OCI-LY3 (cell line): Measurements from ENCODE around the gene ARID3A.

Source experiments
- CTCF ChIP-seq: fragments of 200-600, 300-600 bp; sonication (generic); IDR thresholded peaks from 2 replicates; pipeline ENCODE4 v1.5.1; 2014; ENCODE audit warnings: antibody characterized with exemption, low read length, low read depth
- EZH2phosphoT487 ChIP-seq: fragments of 200-600 bp; shearing (Covaris generic); IDR thresholded peaks from 2 replicates; pipeline ENCODE4 v1.6.1; 2018; ENCODE audit warnings: antibody characterized with exemption, mixed run types, low read depth

GRCh38 chr19:892894-893689 lies 32.7 kb upstream of the ARID3A start, which contains the start of the genes MED16 and RNU6-9:
- no peak for TF ChIP-seq CTCF
- TF ChIP-seq EZH2phosphoT487 = no peak
